NB4 (cell line): ENCODE results near the gene ESF1.

Experiments used
- DNase-seq: peaks from one replicate; pipeline ENCODE4 v3.0.0; 2010; ENCODE audit warnings: low read depth
- H3K4me3 ChIP-seq: one replicate; pipeline ENCODE4 v1.5.1; 2011; ENCODE audit warnings: mild to moderate bottlenecking, low read depth, low read length, moderate library complexity
- CTCF ChIP-seq: IDR thresholded peaks from one replicate; pipeline ENCODE4 v1.5.1; 2012; ENCODE audit warnings: low read depth, low read length
- MAX ChIP-seq: IDR thresholded peaks from 2 replicates; pipeline ENCODE4 v1.6.1; 2011; ENCODE audit warnings: low read depth, low read length
- MYC ChIP-seq: IDR thresholded peaks from 2 replicates; pipeline ENCODE4 v1.6.1; 2011; ENCODE audit warnings: low read depth, low read length
- POLR2A ChIP-seq: IDR thresholded peaks from 2 replicates; pipeline ENCODE4 v1.6.1; 2011; ENCODE audit warnings: mild to moderate bottlenecking; ENCODE audit not compliant: insufficient read length; ENCODE audit errors: extremely low read depth

ESF1 gene

GRCh38 chr20:13758884-13759283 lies 25.8 kb downstream of the ESF1 start:
- TF ChIP-seq MAX: no peak
- no peak for DNase-seq
- no peak overlapping the region for H3K4me3 ChIP-seq

- H3K4me3 ChIP-seq: no peak overlapping the region
- no peak for DNase-seq
- TF ChIP-seq MYC (no peak), MAX (no peak), CTCF (no peak), POLR2A (no peak)
Measured at GRCh38 chr20:13756551-13756950, 28.2 kb downstream of the ESF1 start.

- no peak for DNase-seq
- TF ChIP-seq CTCF (no peak), MYC (no peak), MAX (no peak), POLR2A (no peak)
- H3K4me3 ChIP-seq: no peak overlapping the region
Measured at GRCh38 chr20:13755809-13756208, 28.9 kb downstream of the ESF1 start.

GRCh38 chr20:13753436-13754036 lies 31.2 kb downstream of the ESF1 start:
- no peak for TF ChIP-seq MYC
- no peak for TF ChIP-seq CTCF
- no peak for TF ChIP-seq POLR2A
- TF ChIP-seq MAX: no peak
- no peak overlapping the region for H3K4me3 ChIP-seq
- DNase-seq: no peak

- DNase-seq: peak; percentile 89
- no peak overlapping the region for H3K4me3 ChIP-seq
- no peak for TF ChIP-seq POLR2A
- no peak for TF ChIP-seq CTCF
- no peak for TF ChIP-seq MYC
- TF ChIP-seq MAX: 0 out of 2 replicates have a peak, but pooled peaks have one; percentile 23
Measured at GRCh38 chr20:13749811-13750210, 34.9 kb downstream of the ESF1 start.

- TF ChIP-seq MYC: no peak
- no peak for TF ChIP-seq CTCF
- no peak for TF ChIP-seq POLR2A
- no peak for TF ChIP-seq MAX
- DNase-seq: no peak
Measured at GRCh38 chr20:13745784-13746183, 38.9 kb downstream of the ESF1 start.

More at GRCh38 chr20:13745784-13746183, 38.9 kb downstream of the ESF1 start:
- H3K4me3 ChIP-seq: no peak overlapping the region
